Peyer's patch (tissue), 4 donors: ENCODE data around the gene GRIK3.

Experiments used
- POLR2A ChIP-seq, 2 donors: fragments of 450-650 bp; IDR thresholded peaks; one replicate each; pipeline ENCODE4 v1.5.1; 2017; ENCODE audit warnings: antibody characterized with exemption in 2 of 2, mild to moderate bottlenecking in 2 of 2, moderate library complexity in 2 of 2
- TF ChIP-seq, protein P1 (sequence below), 6 experiments: fragments of 450-650 bp in 4 of 6; fragments of 200-600 bp in 2 of 6; sonication (generic) in 1 of 6; IDR thresholded peaks; one replicate each; pipeline ENCODE4 v1.5.1; 2017 to 2019; ENCODE audit warnings: antibody characterized with exemption in 6 of 6, mild to moderate bottlenecking in 3 of 6, moderate library complexity in 1 of 6

DNA sequence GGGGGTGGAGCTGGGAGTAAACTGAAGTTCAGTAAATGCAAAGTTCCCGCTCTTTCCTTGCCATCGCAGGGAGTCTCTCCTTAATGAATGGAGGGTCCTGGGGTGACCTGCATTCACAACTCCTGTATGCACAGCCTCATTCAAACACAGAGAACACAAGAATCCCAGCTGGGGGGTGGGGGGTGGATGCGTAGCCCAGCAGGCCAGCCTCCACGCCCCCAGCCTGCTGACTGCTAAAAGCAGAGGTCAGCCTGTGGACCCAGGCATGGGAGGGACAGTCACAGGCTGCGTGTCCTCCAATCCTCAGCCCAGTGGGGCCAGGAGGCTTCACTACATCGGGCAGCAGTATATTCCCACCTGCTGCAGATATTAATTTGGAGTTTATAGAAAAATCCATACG is 263.1 kb downstream of the GRIK3 start:
- TF ChIP-seq, protein P1, sequence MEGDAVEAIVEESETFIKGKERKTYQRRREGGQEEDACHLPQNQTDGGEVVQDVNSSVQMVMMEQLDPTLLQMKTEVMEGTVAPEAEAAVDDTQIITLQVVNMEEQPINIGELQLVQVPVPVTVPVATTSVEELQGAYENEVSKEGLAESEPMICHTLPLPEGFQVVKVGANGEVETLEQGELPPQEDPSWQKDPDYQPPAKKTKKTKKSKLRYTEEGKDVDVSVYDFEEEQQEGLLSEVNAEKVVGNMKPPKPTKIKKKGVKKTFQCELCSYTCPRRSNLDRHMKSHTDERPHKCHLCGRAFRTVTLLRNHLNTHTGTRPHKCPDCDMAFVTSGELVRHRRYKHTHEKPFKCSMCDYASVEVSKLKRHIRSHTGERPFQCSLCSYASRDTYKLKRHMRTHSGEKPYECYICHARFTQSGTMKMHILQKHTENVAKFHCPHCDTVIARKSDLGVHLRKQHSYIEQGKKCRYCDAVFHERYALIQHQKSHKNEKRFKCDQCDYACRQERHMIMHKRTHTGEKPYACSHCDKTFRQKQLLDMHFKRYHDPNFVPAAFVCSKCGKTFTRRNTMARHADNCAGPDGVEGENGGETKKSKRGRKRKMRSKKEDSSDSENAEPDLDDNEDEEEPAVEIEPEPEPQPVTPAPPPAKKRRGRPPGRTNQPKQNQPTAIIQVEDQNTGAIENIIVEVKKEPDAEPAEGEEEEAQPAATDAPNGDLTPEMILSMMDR (IDR thresholded peaks at IDR 0.05), result no peak
- no peak for TF ChIP-seq POLR2A (IDR thresholded peaks at IDR 0.05)
